NB4 (cell line): ENCODE measurements around the gene KCNAB1.

Experiments used
- MAX ChIP-seq: IDR thresholded peaks from 2 replicates; pipeline ENCODE4 v1.6.1; 2011; ENCODE audit warnings: low read depth, low read length
- POLR2A ChIP-seq: IDR thresholded peaks from 2 replicates; pipeline ENCODE4 v1.6.1; 2011; ENCODE audit warnings: mild to moderate bottlenecking; ENCODE audit not compliant: insufficient read length; ENCODE audit errors: extremely low read depth
- TF ChIP-seq, protein P1 (sequence below): IDR thresholded peaks from one replicate; pipeline ENCODE4 v1.5.1; 2012; ENCODE audit warnings: low read depth, low read length

GRCh38 chr3:156530980-156531379 is 410.6 kb downstream of the KCNAB1 start:
- TF ChIP-seq, protein P1, sequence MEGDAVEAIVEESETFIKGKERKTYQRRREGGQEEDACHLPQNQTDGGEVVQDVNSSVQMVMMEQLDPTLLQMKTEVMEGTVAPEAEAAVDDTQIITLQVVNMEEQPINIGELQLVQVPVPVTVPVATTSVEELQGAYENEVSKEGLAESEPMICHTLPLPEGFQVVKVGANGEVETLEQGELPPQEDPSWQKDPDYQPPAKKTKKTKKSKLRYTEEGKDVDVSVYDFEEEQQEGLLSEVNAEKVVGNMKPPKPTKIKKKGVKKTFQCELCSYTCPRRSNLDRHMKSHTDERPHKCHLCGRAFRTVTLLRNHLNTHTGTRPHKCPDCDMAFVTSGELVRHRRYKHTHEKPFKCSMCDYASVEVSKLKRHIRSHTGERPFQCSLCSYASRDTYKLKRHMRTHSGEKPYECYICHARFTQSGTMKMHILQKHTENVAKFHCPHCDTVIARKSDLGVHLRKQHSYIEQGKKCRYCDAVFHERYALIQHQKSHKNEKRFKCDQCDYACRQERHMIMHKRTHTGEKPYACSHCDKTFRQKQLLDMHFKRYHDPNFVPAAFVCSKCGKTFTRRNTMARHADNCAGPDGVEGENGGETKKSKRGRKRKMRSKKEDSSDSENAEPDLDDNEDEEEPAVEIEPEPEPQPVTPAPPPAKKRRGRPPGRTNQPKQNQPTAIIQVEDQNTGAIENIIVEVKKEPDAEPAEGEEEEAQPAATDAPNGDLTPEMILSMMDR, result no peak
- no peak for TF ChIP-seq POLR2A
- no peak for TF ChIP-seq MAX
